MM.1S (cell line): Measurements from ENCODE around the gene DNAH9.

Experiments used
- DNase-seq: peaks from one replicate; pipeline ENCODE4 v3.0.0-alpha.2; 2015
- H2AFZ ChIP-seq: fragments of 300-600 bp; sonication (generic); 2 replicates; pipeline ENCODE4 v1.6.0; 2016; ENCODE audit warnings: antibody characterized with exemption, low read length
- H3F3A ChIP-seq: fragments of 300-600 bp; sonication (generic); 2 replicates; pipeline ENCODE4 v1.6.1; 2016; ENCODE audit warnings: mild to moderate bottlenecking, antibody characterized with exemption, low read length, moderate library complexity, mixed read lengths; ENCODE audit not compliant: insufficient read depth
- H3K27ac ChIP-seq: fragments of 300-600 bp; sonication (generic); 2 replicates; pipeline ENCODE4 v1.5.1; 2016; ENCODE audit warnings: mild to moderate bottlenecking, low read length
- H3K27me3 ChIP-seq: fragments of 300-600 bp; sonication (generic); replicated peaks from 2 replicates; pipeline ENCODE4 v1.6.0; 2016; ENCODE audit warnings: low read length; ENCODE audit not compliant: insufficient read depth
- H3K36me3 ChIP-seq: fragments of 300-600 bp; sonication (generic); replicated peaks from 2 replicates; pipeline ENCODE4 v1.6.1; 2016; ENCODE audit warnings: mild to moderate bottlenecking, low read length, mixed read lengths; ENCODE audit not compliant: insufficient read depth
- H3K4me1 ChIP-seq: fragments of 300-600 bp; sonication (generic); 2 replicates; pipeline ENCODE4 v1.6.1; 2016; ENCODE audit warnings: low read length, mixed read lengths
- H3K4me2 ChIP-seq: fragments of 300-600 bp; sonication (generic); 2 replicates; pipeline ENCODE4 v1.6.0; 2016; ENCODE audit warnings: low read depth, low read length
- H3K4me3 ChIP-seq: fragments of 300-600 bp; sonication (generic); 2 replicates; pipeline ENCODE4 v1.5.1; 2016; ENCODE audit warnings: low read length, mixed read lengths
- H3K79me2 ChIP-seq: fragments of 300-600 bp; sonication (generic); 2 replicates; pipeline ENCODE4 v1.6.1; 2016; ENCODE audit warnings: mixed run types, low read length, mixed read lengths
- H3K9ac ChIP-seq: fragments of 300-600 bp; sonication (generic); 2 replicates; pipeline ENCODE4 v1.6.1; 2016; ENCODE audit warnings: low read length, mixed read lengths
- H3K9me2 ChIP-seq: fragments of 300-600 bp; sonication (generic); replicated peaks from 2 replicates; pipeline ENCODE4 v1.6.1; 2016; ENCODE audit warnings: mild to moderate bottlenecking, low read length, mixed read lengths; ENCODE audit not compliant: insufficient read depth
- H3K9me3 ChIP-seq: fragments of 300-600 bp; sonication (generic); replicated peaks from 2 replicates; pipeline ENCODE4 v1.6.1; 2016; ENCODE audit warnings: mild to moderate bottlenecking, low read length, mixed read lengths; ENCODE audit not compliant: insufficient read depth
- H4K20me1 ChIP-seq: fragments of 300-600 bp; sonication (generic); 2 replicates; pipeline ENCODE4 v1.6.1; 2016; ENCODE audit warnings: mild to moderate bottlenecking, low read length, moderate library complexity, mixed read lengths; ENCODE audit not compliant: insufficient read depth
- EZH2 ChIP-seq: fragments of 300-600 bp; sonication (generic); optimal IDR thresholded peaks from 2 replicates; pipeline ENCODE3; 2017; ENCODE audit warnings: low read depth, mild to moderate bottlenecking, antibody characterized with exemption, low read length, mixed read lengths
- EZH2phosphoT487 ChIP-seq: fragments of 300-600 bp; sonication (generic); IDR thresholded peaks from 2 replicates; pipeline ENCODE4 v1.6.1; 2018; ENCODE audit warnings: antibody characterized with exemption, low read length
- TF ChIP-seq, protein P1 (sequence below): fragments of 300-600 bp; sonication (generic); IDR thresholded peaks from 2 replicates; pipeline ENCODE4 v1.5.1; 2016; ENCODE audit warnings: antibody characterized with exemption, low read length, mixed read lengths

Gene DNAH9

DNA sequence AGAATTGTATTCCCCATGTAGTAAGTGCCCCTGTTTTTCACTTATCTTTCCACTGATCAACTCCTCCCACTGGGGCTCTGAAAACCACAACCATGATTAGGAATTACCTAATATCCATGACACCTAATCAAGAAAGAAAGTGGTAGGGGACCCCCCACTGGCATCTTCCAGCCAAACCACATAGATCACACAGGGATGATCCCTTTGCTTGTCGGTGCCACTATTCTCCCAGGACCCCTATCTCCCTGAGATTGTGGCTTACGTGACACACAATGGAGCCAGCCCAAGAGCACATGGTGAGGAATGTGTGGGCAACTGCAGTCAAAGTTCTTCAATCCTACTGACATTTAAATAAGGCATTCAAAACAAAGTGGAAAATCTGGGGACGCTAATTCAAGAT is 17.6 kb upstream of the DNAH9 start:
- no peaks in the 10 kb centered on the region for H4K20me1 ChIP-seq
- no peak for DNase-seq
- TF ChIP-seq, protein P1, sequence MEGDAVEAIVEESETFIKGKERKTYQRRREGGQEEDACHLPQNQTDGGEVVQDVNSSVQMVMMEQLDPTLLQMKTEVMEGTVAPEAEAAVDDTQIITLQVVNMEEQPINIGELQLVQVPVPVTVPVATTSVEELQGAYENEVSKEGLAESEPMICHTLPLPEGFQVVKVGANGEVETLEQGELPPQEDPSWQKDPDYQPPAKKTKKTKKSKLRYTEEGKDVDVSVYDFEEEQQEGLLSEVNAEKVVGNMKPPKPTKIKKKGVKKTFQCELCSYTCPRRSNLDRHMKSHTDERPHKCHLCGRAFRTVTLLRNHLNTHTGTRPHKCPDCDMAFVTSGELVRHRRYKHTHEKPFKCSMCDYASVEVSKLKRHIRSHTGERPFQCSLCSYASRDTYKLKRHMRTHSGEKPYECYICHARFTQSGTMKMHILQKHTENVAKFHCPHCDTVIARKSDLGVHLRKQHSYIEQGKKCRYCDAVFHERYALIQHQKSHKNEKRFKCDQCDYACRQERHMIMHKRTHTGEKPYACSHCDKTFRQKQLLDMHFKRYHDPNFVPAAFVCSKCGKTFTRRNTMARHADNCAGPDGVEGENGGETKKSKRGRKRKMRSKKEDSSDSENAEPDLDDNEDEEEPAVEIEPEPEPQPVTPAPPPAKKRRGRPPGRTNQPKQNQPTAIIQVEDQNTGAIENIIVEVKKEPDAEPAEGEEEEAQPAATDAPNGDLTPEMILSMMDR, result no peak
- TF ChIP-seq EZH2phosphoT487 (no peak), EZH2 (no peak)
- no peak overlapping the region for H3K4me3 ChIP-seq
- H2AFZ ChIP-seq, result no peak overlapping the region
- no peaks in the 10 kb centered on the region for H3K79me2 ChIP-seq
- no peaks in the 10 kb centered on the region for H3F3A ChIP-seq
- no peaks in the 10 kb centered on the region for H3K9me3 ChIP-seq
- H3K27me3 ChIP-seq, result no peaks in the 10 kb centered on the region
- no peaks in the 10 kb centered on the region for H3K9me2 ChIP-seq
- no peaks in the 10 kb centered on the region for H3K36me3 ChIP-seq
- no peak overlapping the region for H3K9ac ChIP-seq
- H3K4me2 ChIP-seq, result no peak overlapping the region
- H3K27ac ChIP-seq, result no peak overlapping the region
- no peaks in the 10 kb centered on the region for H3K4me1 ChIP-seq

DNA sequence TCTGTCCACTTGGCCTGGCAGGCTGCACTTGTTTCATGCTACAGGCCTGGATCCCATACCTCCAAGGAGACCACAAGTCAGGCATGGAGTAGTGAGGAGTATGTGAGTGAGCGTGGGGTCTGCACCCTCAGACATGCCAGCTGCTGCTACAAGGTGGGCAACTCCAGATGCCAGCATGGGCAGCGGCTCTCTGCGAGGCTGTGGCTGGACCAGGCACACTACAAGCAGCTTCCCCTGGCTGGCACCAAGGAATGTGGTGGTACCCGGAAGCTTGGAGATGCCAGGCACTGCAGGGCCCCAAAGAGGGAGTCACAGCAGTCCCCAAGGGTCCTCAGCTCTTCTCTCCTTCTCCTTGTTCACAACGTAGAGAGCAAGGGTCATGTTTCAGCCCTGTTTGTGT is 16.1 kb upstream of the DNAH9 start:
- H3F3A ChIP-seq, result no peaks in the 10 kb centered on the region
- H3K4me2 ChIP-seq, result no peak overlapping the region
- no peak overlapping the region for H3K27ac ChIP-seq
- no peaks in the 10 kb centered on the region for H3K9me2 ChIP-seq
- no peaks in the 10 kb centered on the region for H3K27me3 ChIP-seq
- TF ChIP-seq, protein P1, result no peak
- TF ChIP-seq EZH2phosphoT487, result no peak
- TF ChIP-seq EZH2, result no peak
- H3K4me3 ChIP-seq, result no peak overlapping the region
- no peak overlapping the region for H3K9ac ChIP-seq
- no peaks in the 10 kb centered on the region for H3K79me2 ChIP-seq
- DNase-seq, result no peak
- H4K20me1 ChIP-seq, result no peaks in the 10 kb centered on the region
- no peaks in the 10 kb centered on the region for H3K9me3 ChIP-seq
- no peak overlapping the region for H2AFZ ChIP-seq
- H3K36me3 ChIP-seq, result no peaks in the 10 kb centered on the region
- no peaks in the 10 kb centered on the region for H3K4me1 ChIP-seq

DNA sequence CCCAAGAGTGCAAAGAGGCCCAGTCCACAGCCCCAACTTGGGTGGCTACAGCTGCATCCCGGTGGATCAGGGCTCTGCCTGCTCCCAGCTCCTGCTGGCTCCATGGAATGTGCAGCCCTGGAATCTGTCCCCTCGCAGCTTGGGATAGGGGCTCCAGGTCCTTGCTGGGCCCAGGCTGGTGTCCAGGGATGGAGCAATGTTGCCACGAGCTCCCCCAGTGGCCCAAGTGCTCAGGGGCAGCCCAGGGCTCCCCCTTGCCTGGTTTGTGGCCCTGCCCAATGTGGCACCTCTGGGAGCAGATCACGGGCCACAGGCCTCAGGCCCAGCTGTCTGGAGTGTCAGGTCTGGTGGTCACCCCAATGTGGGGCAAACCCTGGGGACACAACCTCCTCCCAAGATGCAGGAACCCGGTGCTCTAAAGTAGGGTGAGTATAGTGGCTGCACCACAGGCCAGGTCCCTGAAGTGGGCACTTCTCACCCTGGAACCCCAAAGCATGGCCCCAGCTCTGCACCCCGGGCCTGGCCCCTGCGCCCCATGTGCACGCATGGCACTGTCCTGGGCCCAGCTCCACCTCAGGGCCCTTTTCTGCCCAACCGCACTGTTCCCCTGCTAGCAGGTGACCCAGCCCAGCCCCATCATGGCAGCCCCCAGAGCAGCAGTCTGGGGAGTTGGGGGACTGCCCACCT is 14.8 kb upstream of the DNAH9 start:
- Histone ChIP-seq H3K4me2 (no peak overlapping the region), H4K20me1 (no peaks in the 10 kb centered on the region), H2AFZ (no peak overlapping the region), H3F3A (no peaks in the 10 kb centered on the region), H3K27ac (no peak overlapping the region), H3K9ac (no peak overlapping the region), H3K9me3 (no peaks in the 10 kb centered on the region), H3K4me3 (no peak overlapping the region), H3K36me3 (no peaks in the 10 kb centered on the region), H3K9me2 (no peaks in the 10 kb centered on the region), H3K27me3 (no peaks in the 10 kb centered on the region), H3K79me2 (no peaks in the 10 kb centered on the region), H3K4me1 (no peaks in the 10 kb centered on the region)
- TF ChIP-seq, protein P1, result no peak
- no peak for TF ChIP-seq EZH2
- no peak for TF ChIP-seq EZH2phosphoT487
- no peak for DNase-seq
